HG02678 (cell line): ENCODE results near the gene APOBEC3B.
"Not testable (repeated sequence)": the region's sequence is repeated elsewhere in the genome, so short reads cannot be mapped to it uniquely, and the experiment has no call there.

Source experiments
- ATAC-seq: cut with Tn5 transposase; IDR thresholded peaks from one replicate; pipeline ENCODE4 v1.9.1; 2021; ENCODE audit warnings: mild to moderate bottlenecking, moderate library complexity; ENCODE audit not compliant: unreplicated experiment

APOBEC3B gene

DNA sequence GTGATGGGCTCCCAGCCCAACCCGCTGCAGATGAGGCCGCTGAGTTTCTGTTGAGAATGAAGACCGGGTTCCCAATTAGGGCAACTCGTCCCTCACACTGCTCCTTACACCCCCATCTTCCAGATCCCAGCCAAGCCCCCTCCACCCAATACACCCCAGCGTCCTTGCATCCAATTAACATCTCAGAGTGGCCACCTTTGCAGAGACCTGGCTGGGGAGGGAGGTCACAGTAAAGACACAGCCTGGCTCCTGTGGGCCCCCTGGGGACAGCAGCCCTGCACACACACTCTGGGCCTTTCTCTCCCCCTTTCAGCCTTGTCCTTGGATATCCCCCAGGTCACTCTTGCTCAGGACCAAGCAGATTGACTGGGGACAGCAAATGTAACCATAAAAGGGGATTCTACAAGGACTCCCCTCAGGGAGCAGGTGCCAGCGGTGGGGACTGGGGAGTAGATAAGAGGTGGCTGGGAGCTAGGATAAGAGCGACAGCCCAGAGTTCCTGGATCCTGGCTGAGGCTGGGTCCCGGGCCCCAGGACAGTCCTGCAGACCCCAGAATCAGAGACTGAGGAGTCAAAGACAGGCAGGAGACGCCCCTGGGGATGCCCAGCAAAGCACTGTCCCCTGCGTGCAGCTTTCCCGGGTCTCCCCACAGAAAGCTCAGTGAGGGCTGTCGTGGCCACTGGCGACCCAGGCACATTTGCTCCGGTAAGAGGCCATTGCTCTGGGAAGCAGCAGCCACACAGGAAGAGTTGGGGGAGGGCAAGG is 16.4 kb upstream of the APOBEC3B start:
- ATAC-seq, result no peak

DNA sequence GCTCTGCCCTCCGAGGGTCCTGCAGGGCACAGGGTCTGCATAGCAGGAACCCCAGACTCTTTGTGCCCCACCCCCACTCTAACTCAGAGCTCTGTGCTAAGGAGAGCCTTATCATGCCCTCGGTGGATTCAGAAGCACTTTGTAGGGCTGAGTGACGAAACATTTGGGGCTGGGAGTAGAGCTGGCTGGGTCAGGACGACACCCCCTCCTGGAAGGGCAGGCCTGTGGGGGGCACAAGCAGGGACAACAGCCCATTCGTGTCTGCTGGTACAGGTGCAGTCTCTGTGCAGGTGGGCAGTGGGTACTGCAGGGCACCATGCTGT is 15.8 kb upstream of the APOBEC3B start:
- no peak for ATAC-seq

DNA sequence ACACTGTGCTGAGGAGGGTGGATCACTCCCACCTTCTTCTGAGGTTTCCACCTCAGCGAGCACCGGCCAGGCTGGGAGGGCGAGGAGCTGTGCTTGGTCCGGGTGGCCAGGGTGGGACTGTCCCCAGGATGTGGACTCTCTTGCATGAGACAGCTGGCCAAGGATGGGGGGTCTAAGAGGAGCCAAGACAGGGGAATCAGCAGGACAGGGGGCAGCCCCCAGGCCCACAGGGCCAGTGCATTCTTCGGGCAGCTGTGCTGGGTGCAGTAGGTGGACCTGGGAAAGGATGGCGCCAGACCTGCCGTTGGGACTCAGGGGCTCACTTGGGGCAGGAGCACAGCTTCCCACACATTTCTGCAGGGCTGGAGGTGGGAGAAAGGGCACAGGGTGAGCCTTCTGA is 15.2 kb upstream of the APOBEC3B start:
- no peak for ATAC-seq

DNA sequence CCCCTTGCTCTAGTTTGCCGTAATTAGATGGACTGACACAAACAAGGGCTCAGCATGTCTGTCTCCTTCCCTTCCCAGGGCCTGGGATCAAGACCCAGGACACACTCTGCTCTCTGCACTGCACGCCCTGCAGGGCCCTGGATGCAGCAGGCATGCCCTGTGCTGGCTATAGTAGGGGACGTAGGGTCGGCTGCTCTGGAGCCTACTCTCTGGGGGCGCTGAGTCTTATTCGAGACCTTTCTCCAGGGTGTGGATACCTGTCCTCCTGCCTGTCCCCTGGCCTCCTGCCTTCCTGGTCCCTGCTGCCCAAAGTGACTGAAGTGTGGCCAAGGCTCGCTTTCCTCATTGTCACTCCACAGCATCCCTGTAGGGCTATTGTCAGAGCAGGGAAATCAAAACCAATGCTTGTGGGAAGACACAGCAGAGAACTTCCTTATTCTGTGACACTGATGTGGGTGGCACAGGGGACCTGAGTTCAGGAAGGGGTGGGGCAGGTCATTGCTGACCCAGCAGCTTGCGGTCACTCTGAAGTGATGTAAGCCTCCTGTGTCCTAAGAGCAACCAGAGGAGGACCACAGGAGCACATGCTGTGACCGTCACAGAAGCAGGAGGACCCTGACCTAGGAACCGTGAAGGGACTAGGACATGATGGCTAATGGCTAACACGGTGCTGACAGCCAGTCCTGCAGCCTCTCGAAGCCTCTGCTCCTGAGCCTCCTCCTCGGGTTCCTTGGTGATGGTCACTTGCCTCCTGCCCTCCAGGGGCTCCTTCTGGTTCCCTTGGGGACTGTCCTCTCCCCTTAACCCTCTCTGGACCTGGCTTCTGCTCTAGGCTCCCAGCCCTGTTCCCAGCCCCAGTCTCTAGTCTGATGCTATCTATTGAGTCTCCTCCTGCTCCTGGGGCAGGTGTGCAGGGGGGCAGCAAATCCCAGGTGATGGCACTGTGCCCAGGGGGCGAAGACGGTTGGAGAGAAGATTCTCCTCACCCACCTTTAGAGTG is 14.4 kb upstream of the APOBEC3B start:
- ATAC-seq, result no peak

DNA sequence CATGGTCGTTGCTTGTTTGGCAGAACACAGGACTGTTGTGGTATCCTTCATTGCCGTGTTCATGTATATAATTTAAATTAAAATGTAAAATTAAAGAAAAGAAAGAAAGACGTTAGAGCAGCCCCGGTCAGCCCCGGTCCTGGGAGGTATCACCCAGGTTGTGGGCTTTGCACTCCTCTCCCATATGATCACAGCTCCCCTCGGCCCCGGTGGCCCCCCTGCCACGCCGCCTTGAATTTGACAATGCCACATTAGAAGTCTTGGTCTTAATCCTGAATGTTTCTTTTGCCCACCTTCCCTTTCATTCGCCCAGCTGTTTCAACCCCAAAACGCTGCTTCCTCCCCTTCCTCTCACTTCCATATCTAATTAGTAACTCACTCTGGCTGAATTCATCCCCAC is 13.3 kb upstream of the APOBEC3B start:
- ATAC-seq, result no peak

DNA sequence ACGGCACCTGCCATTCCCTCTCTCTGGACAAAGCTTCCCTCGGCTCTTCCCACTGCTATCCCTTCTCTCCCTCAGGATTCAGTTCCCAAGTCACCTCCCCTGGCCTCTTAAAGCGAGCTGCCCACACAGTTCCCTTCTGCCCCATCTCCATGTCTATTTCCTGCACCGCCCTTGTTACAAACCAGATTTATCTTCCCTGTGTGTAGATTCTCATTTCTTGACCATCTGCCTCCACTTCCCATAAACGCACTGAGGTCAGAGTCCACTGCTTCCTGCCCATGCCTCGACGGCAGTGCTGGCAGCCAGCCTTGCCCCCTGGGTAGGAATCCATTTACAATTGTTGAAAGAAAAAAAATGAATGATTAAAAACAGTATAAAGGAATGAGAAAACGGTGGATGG is 11.6 kb upstream of the APOBEC3B start:
- no peak for ATAC-seq

DNA sequence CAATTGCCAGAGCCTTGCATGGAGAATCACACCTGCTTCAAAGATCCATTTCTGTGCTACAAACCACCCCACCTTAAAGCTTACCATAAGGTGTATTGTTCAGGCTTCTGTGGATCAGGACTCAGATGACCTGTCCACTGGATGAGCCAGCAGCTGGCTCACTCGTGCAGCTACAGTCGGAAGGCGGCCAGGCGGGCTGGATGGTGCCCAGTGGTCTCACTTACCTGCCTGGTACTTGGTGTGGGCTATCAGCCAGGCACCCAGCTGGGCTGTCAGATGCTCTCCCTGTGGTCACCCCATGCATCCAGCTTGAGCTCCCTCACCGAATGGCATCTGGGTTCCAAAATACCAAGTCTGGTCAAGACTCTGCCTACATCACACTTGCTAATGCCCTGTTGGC is 10.9 kb upstream of the APOBEC3B start:
- ATAC-seq, result no peak

DNA sequence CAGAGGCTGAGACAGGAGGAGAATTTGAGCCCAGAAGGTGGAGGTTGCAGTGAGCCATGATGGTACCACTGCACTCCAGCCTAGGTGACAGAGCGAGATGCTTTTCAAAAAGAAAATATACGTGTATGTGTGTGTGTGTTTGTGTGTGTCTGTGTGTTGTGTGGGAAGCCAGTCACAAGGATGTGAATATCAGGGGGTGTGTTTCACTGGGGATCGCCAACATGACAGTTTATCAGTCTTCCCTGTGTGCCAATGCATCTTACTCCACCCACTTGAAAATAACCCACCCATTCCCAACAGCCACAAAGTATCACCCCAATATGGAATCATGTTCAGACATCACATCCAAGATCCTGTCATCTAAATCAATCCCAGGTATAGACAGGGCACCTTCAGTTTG is 10.4 kb upstream of the APOBEC3B start:
- no peak for ATAC-seq

DNA sequence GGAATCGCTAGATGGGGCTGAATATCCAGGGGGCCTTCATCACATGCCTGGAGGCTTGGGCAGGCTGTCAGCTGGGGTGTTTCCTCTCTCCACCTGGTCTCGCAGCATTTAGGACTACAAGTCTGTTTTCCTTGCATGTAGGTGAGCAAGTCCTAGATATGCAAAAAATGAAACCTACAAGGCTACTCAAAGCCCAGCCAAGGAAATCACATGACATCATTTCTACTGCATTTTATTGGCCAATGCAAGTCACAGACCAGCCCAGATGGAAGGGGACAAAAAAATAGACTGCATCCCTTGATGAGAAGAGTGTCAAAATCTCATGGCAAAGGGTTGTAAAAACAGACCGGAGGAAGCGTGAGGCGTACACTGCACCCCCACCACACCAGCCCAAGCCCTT is 9.6 kb upstream of the APOBEC3B start:
- no peak for ATAC-seq

DNA sequence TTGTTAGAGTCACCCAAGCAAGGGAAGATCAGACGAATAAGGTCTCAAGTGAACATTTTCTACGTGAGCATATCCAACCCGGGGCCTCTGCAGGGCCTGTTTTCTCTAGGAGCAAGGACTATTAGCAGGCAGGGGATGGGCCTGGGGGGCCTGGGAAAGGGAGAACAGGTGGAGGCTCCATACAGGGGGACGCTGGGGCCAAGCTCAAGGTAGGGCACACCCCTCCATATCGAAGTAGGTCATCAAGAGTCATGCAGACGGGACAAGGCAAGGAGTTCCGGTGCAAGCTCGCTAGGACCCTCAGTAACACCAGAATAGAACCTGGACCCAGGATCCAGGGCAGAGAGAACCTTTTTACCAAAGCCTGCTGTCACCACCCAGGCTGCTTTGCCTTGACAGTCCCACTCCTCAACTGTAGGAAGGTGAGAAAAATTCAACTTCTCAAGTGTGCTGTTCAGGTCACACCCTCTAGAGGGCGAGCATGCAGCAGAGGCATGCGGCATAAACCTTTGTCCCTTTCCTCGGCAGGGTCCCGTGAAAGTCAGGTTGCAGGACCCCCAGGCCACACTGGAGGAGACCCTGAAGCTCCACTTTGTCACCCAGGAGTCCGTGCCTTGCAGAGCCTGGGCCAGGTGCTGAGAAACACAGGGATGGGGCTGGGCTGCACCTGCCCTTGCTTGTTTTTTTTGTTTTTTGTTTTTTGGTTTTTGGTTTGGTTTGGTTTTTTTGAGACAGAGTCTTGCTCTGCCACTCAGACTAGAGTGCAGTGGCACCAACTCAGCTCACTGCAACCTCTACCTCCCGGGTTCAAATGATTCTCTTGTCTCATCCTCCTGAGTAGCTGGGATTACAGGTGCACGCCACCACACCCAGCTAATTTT is 8.6 kb upstream of the APOBEC3B start:
- ATAC-seq, result no peak

DNA sequence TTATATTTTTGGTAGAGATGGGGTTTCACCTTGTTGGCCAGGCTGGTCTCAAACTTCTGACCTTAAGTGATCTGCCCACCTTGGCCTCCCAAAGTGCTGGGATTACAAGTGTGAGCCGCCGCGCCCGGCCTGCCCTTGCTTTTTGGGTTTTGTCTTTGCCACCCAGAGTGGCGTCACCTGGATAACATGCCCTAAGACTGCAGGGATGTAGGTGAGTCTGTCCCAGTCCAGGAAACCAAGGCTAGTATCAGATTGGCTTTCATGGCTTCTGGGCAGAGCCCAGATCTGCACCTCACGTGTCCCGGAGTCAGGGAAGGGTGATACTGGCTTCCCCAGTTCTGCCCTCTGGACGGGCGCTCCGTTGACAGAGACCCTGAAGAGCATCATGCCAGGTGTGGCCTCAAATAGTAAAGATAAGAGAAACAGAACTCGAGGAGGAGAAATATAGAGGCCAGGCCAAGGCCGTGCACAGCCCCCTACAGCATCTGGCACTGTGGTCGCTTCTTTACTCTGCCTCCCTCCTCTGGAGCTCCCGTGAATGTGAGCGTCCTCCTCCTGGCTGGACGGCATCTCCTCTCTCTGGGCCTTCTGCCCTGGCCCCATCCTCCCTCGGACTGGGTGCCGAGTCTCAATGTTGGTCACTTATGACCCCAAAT is 7.8 kb upstream of the APOBEC3B start:
- no peak for ATAC-seq

DNA sequence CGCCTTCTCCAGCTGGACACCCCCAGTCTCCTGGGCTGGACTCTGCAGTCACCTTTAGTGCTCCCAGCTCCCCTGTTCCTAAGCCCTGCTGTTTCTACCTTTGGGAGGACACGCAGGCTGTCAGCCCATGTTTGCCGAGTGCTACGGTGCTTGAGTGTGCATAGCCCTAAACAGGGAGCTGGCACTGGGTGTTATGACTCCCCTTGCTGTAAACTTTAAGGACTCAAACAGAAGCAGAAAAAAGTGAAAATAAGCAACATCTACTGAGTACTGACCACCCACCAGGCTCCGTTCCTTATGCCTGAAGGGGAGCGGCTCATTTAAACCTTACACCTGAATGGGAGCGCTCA is 7.3 kb upstream of the APOBEC3B start:
- no peak for ATAC-seq

DNA sequence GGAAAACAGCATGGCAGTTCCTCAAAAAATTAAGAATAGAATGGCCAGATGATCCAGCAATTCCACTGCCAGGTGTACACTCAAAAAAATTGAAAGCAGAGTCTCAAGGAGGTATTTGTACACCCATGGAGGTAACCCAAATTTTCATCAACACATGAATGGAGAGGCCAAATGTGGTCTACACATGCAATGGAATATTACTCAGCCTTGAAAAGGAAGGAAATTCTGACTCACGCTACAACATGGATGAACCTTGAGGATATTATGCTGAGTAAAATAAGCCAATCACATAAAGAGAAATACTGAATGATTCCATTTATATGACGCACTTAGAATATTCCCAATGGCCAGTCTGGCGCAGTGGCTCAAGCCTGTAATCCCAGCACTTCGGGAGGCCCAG is 4.9 kb upstream of the APOBEC3B start:
- ATAC-seq, result not testable (repeated sequence)

DNA sequence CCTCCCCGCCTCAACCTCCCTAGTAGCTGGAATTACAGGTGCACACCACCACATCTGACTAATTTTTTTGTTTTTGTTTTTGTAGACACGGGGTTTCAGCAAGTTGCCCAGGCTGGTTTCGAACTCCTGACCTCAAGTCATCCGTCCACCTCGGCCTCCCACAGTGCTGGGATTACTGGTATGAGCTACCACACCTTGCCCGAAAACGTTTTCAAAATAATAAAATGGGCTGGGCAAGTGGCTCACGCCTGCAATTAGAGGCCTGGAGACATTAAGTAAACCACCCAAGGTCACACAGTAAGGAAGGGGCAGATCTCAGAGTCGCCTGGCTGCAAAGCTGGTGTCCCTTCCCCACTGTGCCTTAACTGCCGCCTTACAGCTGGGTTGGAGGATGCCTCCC is 1.6 kb upstream of the APOBEC3B start:
- ATAC-seq, result not testable (repeated sequence)

DNA sequence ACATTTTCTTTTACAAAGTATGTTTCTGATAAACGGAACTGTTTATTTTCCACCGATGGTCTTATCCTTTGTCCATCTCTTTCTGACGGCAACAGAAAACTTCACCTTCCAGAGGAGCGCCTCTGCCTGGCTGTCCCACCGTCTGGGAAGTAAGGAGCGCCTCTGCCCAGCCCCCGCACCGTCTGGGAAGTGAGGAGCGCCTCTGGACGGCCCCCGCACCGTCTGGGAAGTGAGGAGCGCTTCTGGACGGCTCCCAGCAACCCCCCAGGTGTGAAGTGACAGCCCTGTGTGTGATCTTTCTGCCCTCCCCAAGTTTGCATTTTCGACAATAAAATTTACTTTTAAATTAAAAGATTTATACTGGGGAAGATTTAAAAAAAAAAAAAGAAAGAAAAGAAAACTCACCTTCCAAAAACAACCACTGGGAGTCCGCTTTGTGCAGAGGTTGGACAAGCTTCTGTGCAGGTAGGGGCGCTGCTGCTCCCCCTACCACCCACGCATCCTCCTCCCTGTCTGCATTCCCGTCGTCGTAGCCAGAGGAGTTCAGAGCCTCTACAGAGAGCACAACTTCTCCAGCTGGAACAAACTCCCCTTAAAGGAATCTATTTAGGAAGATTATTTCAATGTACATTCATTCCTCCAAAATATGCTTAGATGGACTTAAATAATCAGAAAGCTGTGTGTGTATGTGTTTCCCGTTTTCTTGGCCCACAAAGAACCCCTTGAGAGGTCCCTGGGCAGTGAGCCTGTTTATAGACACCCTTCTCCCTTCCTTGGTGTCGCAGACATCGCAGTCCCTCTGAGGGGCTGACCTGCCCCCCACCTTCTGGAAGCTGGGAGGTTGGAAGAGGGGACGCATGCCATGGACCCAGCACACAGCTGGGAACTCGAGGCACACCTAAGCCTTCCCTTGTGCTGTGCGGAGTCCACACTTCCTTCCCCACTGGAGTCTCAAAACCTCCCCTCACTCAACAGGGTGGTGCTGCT is 849 bp upstream of the APOBEC3B start:
- peak; percentile 3 for ATAC-seq

DNA sequence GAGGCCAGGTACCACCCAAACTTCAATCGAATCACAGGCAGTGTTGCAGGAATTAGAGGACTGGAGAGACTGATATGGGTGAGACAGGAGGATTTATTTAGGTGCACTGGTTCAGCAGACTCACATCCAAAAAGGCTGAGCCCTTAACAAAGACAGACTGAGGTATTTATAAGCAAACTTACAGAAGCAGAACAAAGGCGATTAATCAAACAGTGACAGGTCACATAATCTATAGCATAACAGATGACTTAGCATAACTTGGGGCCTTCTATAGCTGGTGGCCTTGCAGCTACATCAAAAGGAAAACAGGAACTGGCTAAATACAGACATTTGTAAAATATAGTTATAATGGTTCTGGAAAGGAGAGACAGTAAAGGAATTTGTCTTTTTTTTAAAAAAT is 2.1 kb downstream of the APOBEC3B start:
- no peak for ATAC-seq

DNA sequence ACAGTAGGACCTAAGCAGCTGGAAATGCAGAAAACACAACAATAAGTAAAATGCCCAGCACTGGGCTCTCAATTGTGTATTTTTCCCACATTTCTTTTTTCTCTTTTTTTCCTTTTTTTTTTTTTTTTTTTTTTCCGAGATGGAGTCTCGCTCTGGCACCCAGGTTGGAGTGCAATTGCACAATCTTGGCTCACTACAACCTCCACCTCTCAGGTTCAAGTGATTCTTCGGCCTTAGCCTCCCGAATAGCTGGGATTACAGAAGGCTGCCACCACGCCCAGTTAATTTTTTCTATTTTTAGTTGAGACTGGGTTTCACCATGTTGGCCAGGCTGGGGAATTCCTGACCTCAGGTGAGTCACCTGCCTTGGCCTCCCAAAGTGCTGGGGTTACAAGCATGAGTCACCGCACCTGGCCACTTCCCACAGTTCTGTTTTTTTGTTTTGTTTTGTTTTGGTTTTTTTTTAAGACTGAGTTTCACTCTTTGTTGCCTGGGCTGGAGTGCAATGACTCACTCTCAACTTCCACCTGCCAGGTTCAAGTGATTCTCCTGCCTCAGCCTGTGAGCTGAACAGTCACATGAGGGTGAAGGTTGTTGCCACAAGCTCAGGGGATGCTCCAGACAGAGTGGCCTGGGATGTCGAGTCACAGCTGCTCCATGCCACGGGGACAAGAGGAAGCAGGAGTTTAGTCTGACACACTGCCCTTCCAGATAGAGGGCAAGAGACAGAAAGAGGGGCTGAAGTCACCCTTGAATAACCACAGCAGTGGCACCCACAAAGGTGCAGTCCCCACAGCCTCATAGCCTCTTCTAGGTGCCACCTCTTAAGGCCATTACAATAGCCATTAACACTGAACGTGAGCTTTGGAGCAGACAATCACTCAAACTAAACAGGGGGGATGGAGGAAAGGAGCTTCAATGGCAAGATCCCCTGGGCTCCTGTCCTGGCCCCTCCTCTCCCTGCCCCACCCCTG is 2.9 kb downstream of the APOBEC3B start:
- ATAC-seq, result peak; percentile 54

DNA sequence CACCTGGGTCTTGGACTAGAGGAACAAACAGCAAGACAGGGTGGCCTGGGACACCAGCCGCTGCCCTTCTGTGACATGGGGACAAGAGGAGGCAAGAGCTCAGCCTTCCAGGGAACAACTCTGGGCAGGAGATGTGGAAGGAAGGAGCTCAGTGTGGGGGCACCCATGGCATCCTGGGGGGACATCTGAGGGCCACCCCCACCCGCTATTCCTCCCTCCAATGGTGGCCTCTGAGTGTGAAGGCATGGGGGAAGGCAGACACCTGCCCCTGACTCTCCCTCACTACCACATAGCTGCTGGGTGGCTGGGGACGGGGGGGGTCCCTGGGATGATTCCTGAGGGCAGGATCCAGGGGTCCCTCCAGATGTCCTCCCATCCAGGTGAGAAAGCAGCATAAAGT is 4.5 kb downstream of the APOBEC3B start:
- ATAC-seq, result no peak
